ENCODE measurements around the gene WSB1.

Gene WSB1

GRCh38 chr17:27352448-27353032 lies 58.6 kb downstream of the WSB1 start:
- peak overlapping the region; percentile 79 for H3K4me3 ChIP-seq (ENCODE audit: low read depth, low read length)
- no peaks in the 10 kb centered on the region; the same call in 1 of the 2 replicates for H3K4me1 ChIP-seq (ENCODE audit: control insufficient read depth, insufficient read depth, low read length)
- ChIA-PET CTCF (interaction anchor here (0.6 to 7.5 kb wide), 8 partner anchors 9 to 395 kb away, joined by 3 to 115 read pairs (median 4); no protein-coding TSS in a partner anchor), POLR2A (interaction anchor here (1.0 to 1.3 kb wide), 2 partner anchors 12 to 107 kb away, joined by 3 to 4 read pairs; no protein-coding TSS in a partner anchor)
- peak overlapping the region; percentile 85 for H3K27ac ChIP-seq (ENCODE audit: extremely low read depth, low read depth, low read length)
- peaks cover 0 to 8% of the 10 kb centered on the region in 2 experiments; a peak in 1 of 3 replicates for H3K36me3 ChIP-seq (ENCODE audit: control insufficient read depth in 2 of 2, insufficient read depth in 1 of 2, low read length in 2 of 2)
- no peaks in the 10 kb centered on the region for H3K9me3 ChIP-seq (ENCODE audit: control insufficient read depth, insufficient read depth, low read depth, low read length)
- TF ChIP-seq ZNF366 (tag by site-specific recombination; conservative IDR thresholded peaks at IDR 0.05): 0 out of 2 replicates have a peak, but pooled peaks have one; percentile 14
- TF ChIP-seq SCRT2 (tag by site-specific recombination; IDR thresholded peaks at IDR 0.05): peak; percentile 73
- TF ChIP-seq ZNF223 (tag by site-specific recombination; IDR thresholded peaks at IDR 0.05): no peak
- 0 out of 2 replicates have a peak, but pooled peaks have one; percentile 17 for TF ChIP-seq FEZF1 (tag by site-specific recombination; IDR thresholded peaks at IDR 0.05)
- no peak for TF ChIP-seq ZNF302 (tag by site-specific recombination; IDR thresholded peaks at IDR 0.05; ENCODE audit: low read depth)
- TF ChIP-seq HIC1 (tag by site-specific recombination; IDR thresholded peaks at IDR 0.05): no peak
- no peak for TF ChIP-seq ZFP37 (tag by site-specific recombination; IDR thresholded peaks at IDR 0.05)
- TF ChIP-seq ZNF521 (tag by site-specific recombination; IDR thresholded peaks at IDR 0.05): no peak
- TF ChIP-seq CTCF (tag by site-specific recombination; IDR thresholded peaks at IDR 0.05): no peak
- no peak for TF ChIP-seq ZNF747 (tag by site-specific recombination; IDR thresholded peaks at IDR 0.05)
- no peak for TF ChIP-seq ZXDB (tag by site-specific recombination; IDR thresholded peaks at IDR 0.05)
- no peak for TF ChIP-seq ZNF610 (tag by site-specific recombination; IDR thresholded peaks at IDR 0.05; ENCODE audit: borderline replicate concordance)
- TF ChIP-seq TRIM28 (IDR thresholded peaks at IDR 0.05; ENCODE audit: borderline replicate concordance, low read length): 0 out of 2 replicates have a peak, but pooled peaks have one; percentile 8
- no peak for TF ChIP-seq WT1 (tag by site-specific recombination; IDR thresholded peaks at IDR 0.05)
- TF ChIP-seq GLI4 (tag by site-specific recombination; IDR thresholded peaks at IDR 0.05): no peak
- TF ChIP-seq ZBTB26 (tag by site-specific recombination; optimal IDR thresholded peaks at IDR 0.05): no peak
- TF ChIP-seq SP2 (tag by site-specific recombination; IDR thresholded peaks at IDR 0.05): no peak
- no peak for TF ChIP-seq KLF10 (tag by site-specific recombination; IDR thresholded peaks at IDR 0.05)
- 0 out of 2 replicates have a peak, but pooled peaks have one; percentile 11 for TF ChIP-seq SP3 (tag by site-specific recombination; IDR thresholded peaks at IDR 0.05)
- TF ChIP-seq ZNF37A (tag by site-specific recombination; IDR thresholded peaks at IDR 0.05): no peak
- TF ChIP-seq ZNF324 (tag by site-specific recombination; IDR thresholded peaks at IDR 0.05): no peak
- no peak for TF ChIP-seq PBX3 (CRISPR knock-in tag; IDR thresholded peaks at IDR 0.05)
- no peak for TF ChIP-seq ZNF670 (tag by site-specific recombination; IDR thresholded peaks at IDR 0.05; ENCODE audit: low read depth)
- TF ChIP-seq SETDB1 (IDR thresholded peaks at IDR 0.05; ENCODE audit: insufficient read length, low read length): peak; percentile 78
- TF ChIP-seq TCF7L2 (IDR thresholded peaks at IDR 0.05; ENCODE audit: borderline replicate concordance, low read depth, low read length): no peak
- TF ChIP-seq, protein P1, sequence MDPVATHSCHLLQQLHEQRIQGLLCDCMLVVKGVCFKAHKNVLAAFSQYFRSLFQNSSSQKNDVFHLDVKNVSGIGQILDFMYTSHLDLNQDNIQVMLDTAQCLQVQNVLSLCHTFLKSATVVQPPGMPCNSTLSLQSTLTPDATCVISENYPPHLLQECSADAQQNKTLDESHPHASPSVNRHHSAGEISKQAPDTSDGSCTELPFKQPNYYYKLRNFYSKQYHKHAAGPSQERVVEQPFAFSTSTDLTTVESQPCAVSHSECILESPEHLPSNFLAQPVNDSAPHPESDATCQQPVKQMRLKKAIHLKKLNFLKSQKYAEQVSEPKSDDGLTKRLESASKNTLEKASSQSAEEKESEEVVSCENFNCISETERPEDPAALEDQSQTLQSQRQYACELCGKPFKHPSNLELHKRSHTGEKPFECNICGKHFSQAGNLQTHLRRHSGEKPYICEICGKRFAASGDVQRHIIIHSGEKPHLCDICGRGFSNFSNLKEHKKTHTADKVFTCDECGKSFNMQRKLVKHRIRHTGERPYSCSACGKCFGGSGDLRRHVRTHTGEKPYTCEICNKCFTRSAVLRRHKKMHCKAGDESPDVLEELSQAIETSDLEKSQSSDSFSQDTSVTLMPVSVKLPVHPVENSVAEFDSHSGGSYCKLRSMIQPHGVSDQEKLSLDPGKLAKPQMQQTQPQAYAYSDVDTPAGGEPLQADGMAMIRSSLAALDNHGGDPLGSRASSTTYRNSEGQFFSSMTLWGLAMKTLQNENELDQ (tag by site-specific recombination; IDR thresholded peaks at IDR 0.05; ENCODE audit: low read depth): no peak
- TF ChIP-seq, protein P2, sequence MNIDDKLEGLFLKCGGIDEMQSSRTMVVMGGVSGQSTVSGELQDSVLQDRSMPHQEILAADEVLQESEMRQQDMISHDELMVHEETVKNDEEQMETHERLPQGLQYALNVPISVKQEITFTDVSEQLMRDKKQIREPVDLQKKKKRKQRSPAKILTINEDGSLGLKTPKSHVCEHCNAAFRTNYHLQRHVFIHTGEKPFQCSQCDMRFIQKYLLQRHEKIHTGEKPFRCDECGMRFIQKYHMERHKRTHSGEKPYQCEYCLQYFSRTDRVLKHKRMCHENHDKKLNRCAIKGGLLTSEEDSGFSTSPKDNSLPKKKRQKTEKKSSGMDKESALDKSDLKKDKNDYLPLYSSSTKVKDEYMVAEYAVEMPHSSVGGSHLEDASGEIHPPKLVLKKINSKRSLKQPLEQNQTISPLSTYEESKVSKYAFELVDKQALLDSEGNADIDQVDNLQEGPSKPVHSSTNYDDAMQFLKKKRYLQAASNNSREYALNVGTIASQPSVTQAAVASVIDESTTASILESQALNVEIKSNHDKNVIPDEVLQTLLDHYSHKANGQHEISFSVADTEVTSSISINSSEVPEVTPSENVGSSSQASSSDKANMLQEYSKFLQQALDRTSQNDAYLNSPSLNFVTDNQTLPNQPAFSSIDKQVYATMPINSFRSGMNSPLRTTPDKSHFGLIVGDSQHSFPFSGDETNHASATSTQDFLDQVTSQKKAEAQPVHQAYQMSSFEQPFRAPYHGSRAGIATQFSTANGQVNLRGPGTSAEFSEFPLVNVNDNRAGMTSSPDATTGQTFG (tag by site-specific recombination; IDR thresholded peaks at IDR 0.05; ENCODE audit: borderline replicate concordance): no peak
- TF ChIP-seq HOXD13 (CRISPR knock-in tag; IDR thresholded peaks at IDR 0.05; ENCODE audit: borderline replicate concordance): no peak

Data from HEK293 (cell line).